Fibroblast of lung (primary cell): ENCODE results near the gene PPM1H. TPM values are rescaled to one million over a fixed set of nuclear protein-coding genes. Genes with fewer than 3 reads are reported as not detected.

Experiments used
- DNase-seq, 2 donors: peaks; one replicate each; pipeline versions ENCODE4 v3.0.0 to v3.0.0-alpha.2; 2010; ENCODE audit warnings: low read depth in 2 of 2
- H2AFZ ChIP-seq: 2 replicates; pipeline ENCODE4 v1.5.1; 2012; ENCODE audit warnings: low read length, control low read depth, inconsistent platforms
- H3K27ac ChIP-seq: 2 replicates; pipeline ENCODE4 v1.5.1; 2011; ENCODE audit warnings: low read length, control low read depth; ENCODE audit not compliant: insufficient read depth
- H3K27me3 ChIP-seq: 2 replicates; pipeline ENCODE4 v1.5.1; 2011; ENCODE audit warnings: mild to moderate bottlenecking, low read length; ENCODE audit not compliant: control insufficient read depth, insufficient read depth
- H3K36me3 ChIP-seq: 2 replicates; pipeline ENCODE4 v1.5.1; 2011; ENCODE audit warnings: low read length; ENCODE audit not compliant: control insufficient read depth, insufficient read depth
- H3K4me1 ChIP-seq: 2 replicates; pipeline ENCODE4 v1.5.1; 2011; ENCODE audit warnings: low read length; ENCODE audit not compliant: control insufficient read depth, insufficient read depth; ENCODE audit errors: extremely low read depth
- H3K4me2 ChIP-seq: 2 replicates; pipeline ENCODE4 v1.5.1; 2011; ENCODE audit warnings: low read length, control low read depth; ENCODE audit not compliant: insufficient read depth; ENCODE audit errors: extremely low read depth
- H3K4me3 ChIP-seq, 4 experiments: fragments of 200-600 bp in 1 of 4; sonication (generic) in 1 of 4; replicated peaks in 1 of 4; 2 replicates each; pipeline ENCODE4 v1.5.1; 2011 to 2016; ENCODE audit warnings: low read length in 4 of 4, low read depth in 3 of 4, mild to moderate bottlenecking in 3 of 4, control low read depth in 2 of 4, inconsistent platforms in 1 of 4, mixed read lengths in 1 of 4; ENCODE audit not compliant: insufficient read depth in 1 of 4; ENCODE audit errors: control extremely low read depth in 1 of 4
- H3K79me2 ChIP-seq: 2 replicates; pipeline ENCODE4 v1.5.1; 2012; ENCODE audit warnings: mild to moderate bottlenecking, low read length, inconsistent platforms; ENCODE audit not compliant: control insufficient read depth, insufficient read depth
- H3K9ac ChIP-seq: 2 replicates; pipeline ENCODE4 v1.5.1; 2011; ENCODE audit warnings: mild to moderate bottlenecking, low read length, control low read depth; ENCODE audit not compliant: insufficient read depth
- H3K9me3 ChIP-seq: 2 replicates; pipeline ENCODE4 v1.5.1; 2012; ENCODE audit warnings: low read depth, low read length; ENCODE audit not compliant: control insufficient read depth, insufficient read depth
- H4K20me1 ChIP-seq: 2 replicates; pipeline ENCODE4 v1.5.1; 2011; ENCODE audit warnings: low read length; ENCODE audit not compliant: control insufficient read depth, insufficient read depth; ENCODE audit errors: extremely low read depth
- EZH2 ChIP-seq: IDR thresholded peaks from 2 replicates; pipeline ENCODE4 v1.5.1; 2012; ENCODE audit warnings: low read length, control low read depth, mild to moderate bottlenecking; ENCODE audit errors: missing control alignments
- polyA plus RNA-seq, 2 donors: library from polyadenylated mRNA; depleted of rRNA in 1 of 2; stranded (reverse) in 1 of 2; unstranded in 1 of 2; fragments of >200 nt; gene quantifications; 2 replicates each; pipeline ENCODE4 v1.2.1, GENCODE V29; 2011 to 2012; ENCODE audit warnings: missing spikeins in 1 of 2
- total RNA-seq: library from RNA; depleted of rRNA; stranded (reverse); fragments of >200 nt; gene quantifications from 2 replicates; pipeline ENCODE4 v1.2.1, GENCODE V29; 2014
- TF ChIP-seq, protein P1 (sequence below), 2 donors: IDR thresholded peaks in 1 of 2; conservative IDR thresholded peaks in 1 of 2; 1 replicate in 1 of 2; 2 replicates in 1 of 2; pipeline ENCODE4 v1.5.1; 2011 to 2012; ENCODE audit warnings: low read length in 2 of 2, control low read depth in 1 of 2, inconsistent platforms in 1 of 2, low read depth in 1 of 2, mild to moderate bottlenecking in 1 of 2

PPM1H gene
- total and polyA plus RNA-seq, 2 donors (not counting 1 experiment from before 2014, with no cell fraction given) = 0.57 to 3.1 TPM

DNA sequence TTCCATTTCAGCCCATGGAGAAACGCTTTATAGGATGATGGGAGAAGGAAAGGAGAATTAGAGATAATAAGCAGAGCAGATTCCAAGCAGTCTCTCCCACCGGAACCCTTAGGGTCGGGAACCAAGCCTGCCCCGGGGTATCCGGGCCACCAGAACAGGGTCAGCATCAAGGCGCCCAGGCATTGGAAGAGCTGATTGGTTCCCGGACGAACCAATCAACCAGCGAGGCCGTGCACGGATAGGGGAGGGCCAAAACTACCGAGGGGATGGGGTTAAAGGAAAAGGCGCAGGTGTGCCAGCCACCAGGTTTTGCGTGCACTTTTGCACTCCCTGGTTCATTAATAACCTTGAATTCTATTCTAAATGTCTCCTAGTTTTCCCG is 1.7 kb downstream of the PPM1H start:
- Histone ChIP-seq H2AFZ (peak overlapping the region; percentile 16), H3K9ac (no peak overlapping the region), H3K4me1 (peaks cover 5% of the 10 kb centered on the region), H3K27me3 (no peaks in the 10 kb centered on the region), H3K79me2 (no peaks in the 10 kb centered on the region), H3K9me3 (no peaks in the 10 kb centered on the region), H3K27ac (no peak overlapping the region), H3K36me3 (no peaks in the 10 kb centered on the region), H4K20me1 (no peaks in the 10 kb centered on the region), H3K4me3 (peak overlapping the region; percentile 64 to 76 (median 72)), H3K4me2 (peak overlapping the region; percentile 82)
- no peak for DNase-seq
- no peak for TF ChIP-seq EZH2
- TF ChIP-seq, protein P1, sequence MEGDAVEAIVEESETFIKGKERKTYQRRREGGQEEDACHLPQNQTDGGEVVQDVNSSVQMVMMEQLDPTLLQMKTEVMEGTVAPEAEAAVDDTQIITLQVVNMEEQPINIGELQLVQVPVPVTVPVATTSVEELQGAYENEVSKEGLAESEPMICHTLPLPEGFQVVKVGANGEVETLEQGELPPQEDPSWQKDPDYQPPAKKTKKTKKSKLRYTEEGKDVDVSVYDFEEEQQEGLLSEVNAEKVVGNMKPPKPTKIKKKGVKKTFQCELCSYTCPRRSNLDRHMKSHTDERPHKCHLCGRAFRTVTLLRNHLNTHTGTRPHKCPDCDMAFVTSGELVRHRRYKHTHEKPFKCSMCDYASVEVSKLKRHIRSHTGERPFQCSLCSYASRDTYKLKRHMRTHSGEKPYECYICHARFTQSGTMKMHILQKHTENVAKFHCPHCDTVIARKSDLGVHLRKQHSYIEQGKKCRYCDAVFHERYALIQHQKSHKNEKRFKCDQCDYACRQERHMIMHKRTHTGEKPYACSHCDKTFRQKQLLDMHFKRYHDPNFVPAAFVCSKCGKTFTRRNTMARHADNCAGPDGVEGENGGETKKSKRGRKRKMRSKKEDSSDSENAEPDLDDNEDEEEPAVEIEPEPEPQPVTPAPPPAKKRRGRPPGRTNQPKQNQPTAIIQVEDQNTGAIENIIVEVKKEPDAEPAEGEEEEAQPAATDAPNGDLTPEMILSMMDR (conservative IDR thresholded peaks at IDR 0.05 in 1 of 2, IDR thresholded peaks at IDR 0.05 in 1 of 2; ENCODE audit: low read depth in 1 of 2, low read length in 2 of 2) = no peak

- Histone ChIP-seq H3K4me2 (no peak overlapping the region), H3K4me3 (no peak overlapping the region), H3K9ac (no peak overlapping the region), H3K27me3 (no peaks in the 10 kb centered on the region), H2AFZ (no peak overlapping the region), H3K27ac (no peak overlapping the region), H3K36me3 (no peaks in the 10 kb centered on the region), H3K4me1 (peaks cover 5% of the 10 kb centered on the region), H3K79me2 (no peaks in the 10 kb centered on the region), H4K20me1 (no peaks in the 10 kb centered on the region), H3K9me3 (no peaks in the 10 kb centered on the region)
- DNase-seq = no peak
- TF ChIP-seq, protein P1 (conservative IDR thresholded peaks at IDR 0.05 in 1 of 2, IDR thresholded peaks at IDR 0.05 in 1 of 2; ENCODE audit: low read depth in 1 of 2, low read length in 2 of 2) = no peak
- no peak for TF ChIP-seq EZH2
These were observed 3.5 kb downstream of the PPM1H start for GRCh38 chr12:62931477-62931876.

- DNase-seq = no peak
- Histone ChIP-seq H3K9me3 (no peaks in the 10 kb centered on the region), H3K4me2 (no peak overlapping the region), H3K27me3 (no peaks in the 10 kb centered on the region), H3K9ac (no peak overlapping the region), H3K36me3 (no peaks in the 10 kb centered on the region), H2AFZ (no peak overlapping the region), H4K20me1 (no peaks in the 10 kb centered on the region), H3K4me3 (no peak overlapping the region), H3K4me1 (peaks cover 5% of the 10 kb centered on the region), H3K79me2 (no peaks in the 10 kb centered on the region), H3K27ac (no peak overlapping the region)
- TF ChIP-seq EZH2 = no peak
- TF ChIP-seq, protein P1 (conservative IDR thresholded peaks at IDR 0.05 in 1 of 2, IDR thresholded peaks at IDR 0.05 in 1 of 2; ENCODE audit: low read depth in 1 of 2, low read length in 2 of 2) = no peak
These were observed 4.2 kb downstream of the PPM1H start for GRCh38 chr12:62930546-62931425.
